Fibroblast of villous mesenchyme (primary cell): ENCODE data around the gene FARP2. TPM values are rescaled to one million over a fixed set of nuclear protein-coding genes. Genes with fewer than 3 reads are reported as not detected.
A peak's percentile ranks its signal among the peaks of the same experiment; 100 is the strongest.
"Not testable (repeated sequence)": the region's sequence is repeated elsewhere in the genome, so short reads cannot be mapped to it uniquely, and the experiment has no call there.

Experiments used
- DNase-seq: peaks from one replicate; pipeline ENCODE4 v3.0.0-alpha.2; 2010; ENCODE audit warnings: low read depth
- H3K4me3 ChIP-seq: 2 replicates; pipeline ENCODE4 v1.5.1; 2011; ENCODE audit warnings: low read depth, mild to moderate bottlenecking, low read length
- total RNA-seq: library from RNA; depleted of rRNA; stranded (reverse); fragments of >200 nt; gene quantifications from 2 replicates; pipeline ENCODE4 v1.2.3, GENCODE V29; 2012
- TF ChIP-seq, protein P1 (sequence below): IDR thresholded peaks from 2 replicates; pipeline ENCODE4 v1.5.1; 2012; ENCODE audit warnings: low read depth, mild to moderate bottlenecking, low read length; ENCODE audit not compliant: insufficient read depth

FARP2 gene
- total RNA-seq, 1 donor, result 37.6 TPM

- no peak overlapping the region for H3K4me3 ChIP-seq
- DNase-seq, result no peak
- TF ChIP-seq, protein P1, sequence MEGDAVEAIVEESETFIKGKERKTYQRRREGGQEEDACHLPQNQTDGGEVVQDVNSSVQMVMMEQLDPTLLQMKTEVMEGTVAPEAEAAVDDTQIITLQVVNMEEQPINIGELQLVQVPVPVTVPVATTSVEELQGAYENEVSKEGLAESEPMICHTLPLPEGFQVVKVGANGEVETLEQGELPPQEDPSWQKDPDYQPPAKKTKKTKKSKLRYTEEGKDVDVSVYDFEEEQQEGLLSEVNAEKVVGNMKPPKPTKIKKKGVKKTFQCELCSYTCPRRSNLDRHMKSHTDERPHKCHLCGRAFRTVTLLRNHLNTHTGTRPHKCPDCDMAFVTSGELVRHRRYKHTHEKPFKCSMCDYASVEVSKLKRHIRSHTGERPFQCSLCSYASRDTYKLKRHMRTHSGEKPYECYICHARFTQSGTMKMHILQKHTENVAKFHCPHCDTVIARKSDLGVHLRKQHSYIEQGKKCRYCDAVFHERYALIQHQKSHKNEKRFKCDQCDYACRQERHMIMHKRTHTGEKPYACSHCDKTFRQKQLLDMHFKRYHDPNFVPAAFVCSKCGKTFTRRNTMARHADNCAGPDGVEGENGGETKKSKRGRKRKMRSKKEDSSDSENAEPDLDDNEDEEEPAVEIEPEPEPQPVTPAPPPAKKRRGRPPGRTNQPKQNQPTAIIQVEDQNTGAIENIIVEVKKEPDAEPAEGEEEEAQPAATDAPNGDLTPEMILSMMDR, result no peak
Measured at GRCh38 chr2:241389697-241390096, 33.6 kb downstream of the FARP2 start.

- DNase-seq, result no peak
- TF ChIP-seq, protein P1, result no peak
- H3K4me3 ChIP-seq, result no peak overlapping the region
Measured at GRCh38 chr2:241390301-241391206, 34.5 kb downstream of the FARP2 start.

GRCh38 chr2:241391892-241392665, 36.0 kb downstream of the FARP2 start:
- TF ChIP-seq, protein P1, result peak; percentile 72
- DNase-seq, result peak; percentile 62
- no peak overlapping the region for H3K4me3 ChIP-seq

GRCh38 chr2:241392753-241393152, 36.7 kb downstream of the FARP2 start:
- not testable (repeated sequence) for DNase-seq, H3K4me3 ChIP-seq

- no peak for DNase-seq
- H3K4me3 ChIP-seq, result no peak overlapping the region
- TF ChIP-seq, protein P1, result no peak
Measured at GRCh38 chr2:241393524-241394196, 37.6 kb downstream of the FARP2 start.

DNA sequence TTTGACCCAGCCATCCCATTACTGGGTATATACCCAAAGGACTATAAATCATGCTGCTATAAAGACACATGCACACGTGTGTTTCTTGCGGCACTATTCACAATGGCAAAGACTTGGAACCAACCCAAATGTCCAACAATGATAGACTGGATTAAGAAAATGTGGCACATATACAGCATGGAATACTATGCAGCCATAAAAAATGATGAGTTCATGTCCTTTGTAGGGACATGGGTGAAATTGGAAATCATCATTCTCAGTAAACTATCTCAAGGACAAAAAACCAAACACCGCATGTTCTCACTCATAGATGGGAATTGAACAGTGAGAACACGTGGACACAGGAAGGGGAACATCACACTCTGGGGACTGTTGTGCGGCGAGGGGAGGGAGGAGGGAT, 40.7 kb downstream of the FARP2 start:
- H3K4me3 ChIP-seq, DNase-seq: not testable (repeated sequence)

GRCh38 chr2:241399941-241400922, 44.1 kb downstream of the FARP2 start:
- DNase-seq, result no peak
- TF ChIP-seq, protein P1, result no peak
- no peak overlapping the region for H3K4me3 ChIP-seq
